ENCODE results near the gene NEK5. TPM values are rescaled to one million over a fixed set of nuclear protein-coding genes. Genes with fewer than 3 reads are reported as not detected.

The NEK5 gene
- total and polyA plus RNA-seq, 2 of the 8 experiments (the other 6 are each of a cell fraction or from before 2014, with no cell fraction given): 0.12 to 0.35 TPM

DNA sequence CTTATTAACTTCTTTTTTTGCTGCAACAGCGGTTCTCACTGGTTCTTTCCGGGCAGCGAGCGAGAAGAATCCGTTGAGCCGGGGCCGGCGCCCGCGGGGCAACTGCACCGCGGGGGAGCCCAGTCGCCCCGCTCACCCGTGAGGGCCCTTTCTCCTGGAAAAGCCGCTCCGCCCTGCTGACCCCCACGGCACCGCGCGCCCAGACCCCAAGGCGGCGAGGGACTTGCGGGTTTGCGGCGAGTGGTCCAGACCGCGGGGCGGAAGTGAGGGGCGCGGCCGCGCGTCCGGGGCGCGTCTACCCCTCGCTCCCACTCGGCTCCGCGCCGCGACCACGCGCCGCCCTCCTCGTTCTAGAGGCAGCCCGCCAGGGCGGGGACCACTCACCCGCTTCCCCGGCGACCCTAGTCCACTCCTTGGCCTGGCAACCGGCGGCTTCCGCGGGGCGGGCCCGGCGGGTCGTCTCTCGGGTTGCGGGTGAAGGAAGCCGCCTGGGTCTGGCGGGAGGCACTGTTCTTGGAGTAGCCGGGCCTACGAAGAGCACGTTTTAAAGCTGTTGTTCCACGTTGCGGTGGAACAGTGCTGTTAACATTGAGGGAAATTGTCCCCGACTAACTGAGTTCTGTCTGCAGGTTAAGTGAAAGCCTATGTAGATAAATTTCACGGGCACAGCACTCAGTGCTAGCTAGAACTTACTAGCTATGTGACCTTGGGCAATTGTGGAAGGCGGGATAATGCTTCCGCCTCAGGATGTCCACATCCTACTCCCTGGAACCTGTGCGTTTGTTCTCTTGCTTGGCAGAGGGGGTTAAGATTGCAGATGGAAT is 30.5 kb upstream of the NEK5 start, which contains the start of gene NEK3 (continued):
- TF ChIP-seq POLR2AphosphoS5 (IDR thresholded peaks at IDR 0.05; ENCODE audit: low read depth, low read length) (0 out of 2 replicates have a peak, but pooled peaks have one; percentile 10), RFX5 (IDR thresholded peaks at IDR 0.05; ENCODE audit: borderline replicate concordance, low read depth, low read length) (no peak), SUZ12 (IDR thresholded peaks at IDR 0.05; ENCODE audit: low read length) (no peak), KDM4A (IDR thresholded peaks at IDR 0.05; ENCODE audit: low read depth, low read length, severe bottlenecking) (peak; percentile 98), GABPA (IDR thresholded peaks at IDR 0.05; ENCODE audit: borderline replicate concordance, insufficient read depth, low read length) (no peak), YY1 (IDR thresholded peaks at IDR 0.05; ENCODE audit: low read depth, low read length) (no peak), TAF1 (IDR thresholded peaks at IDR 0.05; ENCODE audit: low read depth, low read length) (peak; percentile 59), EP300 (IDR thresholded peaks at IDR 0.05; ENCODE audit: borderline replicate concordance in 1 of 2, low read depth in 2 of 2, low read length in 2 of 2) (no peak), JUND (IDR thresholded peaks at IDR 0.05; ENCODE audit: low read length) (no peak), EGR1 (IDR thresholded peaks at IDR 0.05; ENCODE audit: borderline replicate concordance, low read depth, low read length) (no peak), GTF2F1 (IDR thresholded peaks at IDR 0.05; ENCODE audit: borderline replicate concordance, low read depth, low read length) (no peak), TAF7 (optimal IDR thresholded peaks at IDR 0.05; ENCODE audit: borderline replicate concordance, low read depth, low read length) (no peak), PHF8 (conservative IDR thresholded peaks at IDR 0.05; ENCODE audit: low read depth, low read length) (peak; percentile 67), NANOG (IDR thresholded peaks at IDR 0.05; ENCODE audit: insufficient read depth, low read depth, low read length, poor library complexity, severe bottlenecking) (no peak), SP1 (IDR thresholded peaks at IDR 0.05; ENCODE audit: low read depth, low read length) (no peak), NRF1 (IDR thresholded peaks at IDR 0.05; ENCODE audit: low read depth, low read length) (no peak), RAD21 (IDR thresholded peaks at IDR 0.05 in 1 of 2, conservative IDR thresholded peaks at IDR 0.05 in 1 of 2; ENCODE audit: low read depth in 2 of 2, low read length in 2 of 2) (no peak), HDAC2 (IDR thresholded peaks at IDR 0.05; ENCODE audit: borderline replicate concordance in 1 of 2, low read depth in 2 of 2, low read length in 2 of 2) (peak; percentile 55 to 79; a peak in 1 of 4 replicates), KDM5A (IDR thresholded peaks at IDR 0.05; ENCODE audit: low read length) (no peak), ZNF274 (IDR thresholded peaks at IDR 0.05; ENCODE audit: borderline replicate concordance, extremely low read depth, low read length) (no peak)
- TF ChIP-seq, protein P1, sequence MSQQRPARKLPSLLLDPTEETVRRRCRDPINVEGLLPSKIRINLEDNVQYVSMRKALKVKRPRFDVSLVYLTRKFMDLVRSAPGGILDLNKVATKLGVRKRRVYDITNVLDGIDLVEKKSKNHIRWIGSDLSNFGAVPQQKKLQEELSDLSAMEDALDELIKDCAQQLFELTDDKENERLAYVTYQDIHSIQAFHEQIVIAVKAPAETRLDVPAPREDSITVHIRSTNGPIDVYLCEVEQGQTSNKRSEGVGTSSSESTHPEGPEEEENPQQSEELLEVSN (IDR thresholded peaks at IDR 0.05): peak; percentile 99
- TF ChIP-seq, protein P2, sequence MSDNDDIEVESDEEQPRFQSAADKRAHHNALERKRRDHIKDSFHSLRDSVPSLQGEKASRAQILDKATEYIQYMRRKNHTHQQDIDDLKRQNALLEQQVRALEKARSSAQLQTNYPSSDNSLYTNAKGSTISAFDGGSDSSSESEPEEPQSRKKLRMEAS (IDR thresholded peaks at IDR 0.05): peak; percentile 99

All from H1 (cell line).